PC-3 (cell line): ENCODE data around the gene FLT1. TPM values are rescaled to one million over a fixed set of nuclear protein-coding genes. Genes with fewer than 3 reads are reported as not detected.

Experiments
- ATAC-seq: fragments of 200-7000 bp; cut with Tn5 transposase; 2 replicates; pipeline ENCODE4 v1.9.1; 2020; ENCODE audit warnings: mild to moderate bottlenecking, moderate library complexity
- BruUV-seq: library from RNA; stranded (reverse); fragments of 400-500 nt; replicated peaks from 2 replicates; lab custom pipeline; 2021; lab: Mats Ljungman, UMichigan
- CTCF ChIA-PET: fragments of 300-600 bp; sonication (Branson Sonifier 250); formaldehyde crosslinking; loops from one replicate; lab custom pipeline; 2022; ENCODE audit warnings: antibody characterized with exemption; lab: Charles Lee
- POLR2A ChIA-PET: fragments of 300-600 bp; sonication (Branson Sonifier 250); formaldehyde crosslinking; loops from one replicate; lab custom pipeline; 2022; ENCODE audit warnings: antibody characterized with exemption; ENCODE audit not compliant: unreplicated experiment; lab: Charles Lee
- DNase-seq: peaks from one replicate; pipeline ENCODE4 v3.0.0-alpha.2; 2015
- H2AFZ ChIP-seq: fragments of 300-600 bp; sonication (generic); 2 replicates; pipeline ENCODE4 v1.6.0; 2016; ENCODE audit warnings: antibody characterized with exemption, low read length
- H3F3A ChIP-seq: fragments of 300-600 bp; sonication (generic); one replicate; pipeline ENCODE4 v1.6.0; 2017; ENCODE audit warnings: antibody characterized with exemption, low read length, control low read depth, mild to moderate bottlenecking; ENCODE audit not compliant: unreplicated experiment
- H3K27ac ChIP-seq: fragments of 300-600 bp; sonication (generic); 2 replicates; pipeline ENCODE4 v1.5.1; 2016; ENCODE audit warnings: mild to moderate bottlenecking, low read length
- H3K27me3 ChIP-seq: fragments of 300-600 bp; sonication (generic); 2 replicates; pipeline ENCODE4 v1.6.1; 2016; ENCODE audit warnings: low read length, mixed read lengths
- H3K36me3 ChIP-seq: fragments of 300-600 bp; sonication (generic); 2 replicates; pipeline ENCODE4 v1.6.1; 2016; ENCODE audit warnings: low read depth, mixed run types, low read length, mixed read lengths
- H3K4me1 ChIP-seq: fragments of 300-600 bp; sonication (generic); 2 replicates; pipeline ENCODE4 v1.5.1; 2016; ENCODE audit warnings: low read length; ENCODE audit not compliant: insufficient read depth
- H3K4me2 ChIP-seq: fragments of 300-600 bp; sonication (generic); 2 replicates; pipeline ENCODE4 v1.6.0; 2016; ENCODE audit warnings: low read length
- H3K4me3 ChIP-seq: fragments of 300-600 bp; sonication (generic); 2 replicates; pipeline ENCODE4 v1.5.1; 2016; ENCODE audit warnings: mild to moderate bottlenecking, low read length, mixed read lengths
- H3K79me2 ChIP-seq: fragments of 300-600 bp; sonication (generic); 2 replicates; pipeline ENCODE4 v1.6.1; 2017; ENCODE audit warnings: low read length, mixed read lengths
- H3K9ac ChIP-seq: fragments of 300-600 bp; sonication (generic); 2 replicates; pipeline ENCODE4 v1.6.0; 2016; ENCODE audit warnings: mild to moderate bottlenecking, low read length
- H3K9me2 ChIP-seq: fragments of 300-600 bp; sonication (generic); replicated peaks from 2 replicates; pipeline ENCODE4 v1.6.1; 2016; ENCODE audit warnings: mixed run types, low read length, mixed read lengths
- H3K9me3 ChIP-seq: fragments of 300-600 bp; sonication (generic); 2 replicates; pipeline ENCODE4 v1.6.1; 2016; ENCODE audit warnings: low read length, mixed read lengths
- H4K20me1 ChIP-seq: fragments of 300-600 bp; sonication (generic); 2 replicates; pipeline ENCODE4 v1.6.1; 2016; ENCODE audit warnings: low read length, mixed read lengths
- CTCF ChIP-seq: fragments of 300-600 bp; sonication (generic); conservative IDR thresholded peaks from 2 replicates; pipeline ENCODE4 v1.5.1; 2017; ENCODE audit warnings: antibody characterized with exemption, low read depth, mild to moderate bottlenecking, low read length
- EZH2 ChIP-seq: fragments of 300-600 bp; sonication (generic); IDR thresholded peaks from one replicate; pipeline ENCODE4 v1.6.1; 2017; ENCODE audit warnings: antibody characterized with exemption, mild to moderate bottlenecking, low read length; ENCODE audit not compliant: unreplicated experiment
- EZH2phosphoT487 ChIP-seq: fragments of 300-600 bp; sonication (generic); IDR thresholded peaks from 2 replicates; pipeline ENCODE4 v1.6.1; 2018; ENCODE audit warnings: mild to moderate bottlenecking, antibody characterized with exemption, low read length, borderline replicate concordance
- intact Hi-C: fragments of 100-400 bp; cut with micrococcal nuclease; formaldehyde crosslinking; loops from 2 replicates; pipeline ENCODE4 v1.9.0; 2023
- total RNA-seq: library from RNA; depleted of rRNA; stranded (reverse); fragments of >200 nt; gene quantifications from 2 replicates; pipeline ENCODE4 v1.2.3, GENCODE V29; 2014

FLT1 gene
- total RNA-seq, 1 experiment from 2014 or later, result 1.2 TPM

DNA sequence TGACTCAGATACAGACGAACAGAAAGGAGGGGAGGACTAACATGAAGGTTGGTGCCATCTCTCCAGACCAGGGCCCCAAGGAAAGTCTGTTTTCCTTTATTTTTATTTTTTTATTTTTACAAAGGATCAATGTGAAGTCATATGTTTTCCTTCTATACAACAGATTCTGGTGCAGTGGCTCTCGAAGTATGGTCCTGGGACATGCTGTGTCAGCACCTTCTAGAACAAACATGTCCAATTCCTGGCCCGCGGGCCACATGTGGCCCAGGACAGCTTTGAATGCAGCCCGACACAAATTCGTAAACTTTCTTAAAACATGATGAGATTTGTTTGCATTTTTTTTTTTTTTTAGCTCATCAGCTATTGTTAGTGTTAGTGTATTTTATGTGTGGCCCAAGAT, 174.7 kb downstream of the FLT1 start:
- no peak for DNase-seq
- no peak overlapping the region for H2AFZ ChIP-seq
- peaks cover 23% of the 10 kb centered on the region for H3K4me1 ChIP-seq
- no peaks in the 10 kb centered on the region for H3K36me3 ChIP-seq
- H3K4me3 ChIP-seq, result no peak overlapping the region
- no peak overlapping the region for H3K9ac ChIP-seq
- TF ChIP-seq CTCF (no peak), EZH2phosphoT487 (no peak), EZH2 (no peak)
- H3K79me2 ChIP-seq, result no peaks in the 10 kb centered on the region
- CTCF ChIA-PET, result no interaction called here
- H3K9me3 ChIP-seq, result no peaks in the 10 kb centered on the region
- no peaks in the 10 kb centered on the region for H4K20me1 ChIP-seq
- no peaks in the 10 kb centered on the region for H3F3A ChIP-seq
- H3K9me2 ChIP-seq, result no peaks in the 10 kb centered on the region
- no TSS peak for BruUV-seq
- ATAC-seq, result no peak
- H3K27me3 ChIP-seq, result no peaks in the 10 kb centered on the region
- intact Hi-C loops, result no loop called here
- no peak overlapping the region for H3K27ac ChIP-seq
- POLR2A ChIA-PET, result no interaction called here
- no peak overlapping the region for H3K4me2 ChIP-seq

DNA sequence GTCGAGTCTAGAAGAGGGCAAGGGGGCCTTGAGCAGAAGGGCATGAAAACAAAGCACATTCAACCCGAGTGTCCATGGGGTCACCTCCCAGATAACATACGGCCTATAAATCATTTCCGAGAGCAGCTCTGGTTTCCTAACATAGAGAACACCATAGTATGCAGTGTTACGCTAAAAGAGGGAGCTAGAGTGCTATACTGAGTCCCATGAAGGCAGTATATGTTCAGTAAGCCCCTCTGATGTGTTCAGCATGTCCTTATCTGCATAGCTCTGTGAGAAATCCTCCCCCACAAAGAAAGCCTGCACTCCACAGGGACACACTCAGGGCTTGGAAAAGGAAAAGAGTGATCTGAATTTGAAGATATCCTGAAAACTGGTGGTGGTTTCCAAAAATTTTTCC, 175.4 kb downstream of the FLT1 start:
- Histone ChIP-seq H3K4me2 (no peak overlapping the region), H3K9ac (no peak overlapping the region), H3K9me3 (no peaks in the 10 kb centered on the region), H3K27ac (no peak overlapping the region), H3K27me3 (no peaks in the 10 kb centered on the region), H3K79me2 (no peaks in the 10 kb centered on the region), H2AFZ (no peak overlapping the region), H4K20me1 (no peaks in the 10 kb centered on the region), H3K4me3 (no peak overlapping the region), H3K36me3 (no peaks in the 10 kb centered on the region), H3F3A (no peaks in the 10 kb centered on the region), H3K9me2 (no peaks in the 10 kb centered on the region), H3K4me1 (peaks cover 23% of the 10 kb centered on the region)
- CTCF ChIA-PET, result no interaction called here
- intact Hi-C loops, result no loop called here
- DNase-seq (no peak), ATAC-seq (no peak)
- TF ChIP-seq CTCF (no peak), EZH2 (no peak), EZH2phosphoT487 (no peak)
- POLR2A ChIA-PET, result no interaction called here
- no TSS peak for BruUV-seq

DNA sequence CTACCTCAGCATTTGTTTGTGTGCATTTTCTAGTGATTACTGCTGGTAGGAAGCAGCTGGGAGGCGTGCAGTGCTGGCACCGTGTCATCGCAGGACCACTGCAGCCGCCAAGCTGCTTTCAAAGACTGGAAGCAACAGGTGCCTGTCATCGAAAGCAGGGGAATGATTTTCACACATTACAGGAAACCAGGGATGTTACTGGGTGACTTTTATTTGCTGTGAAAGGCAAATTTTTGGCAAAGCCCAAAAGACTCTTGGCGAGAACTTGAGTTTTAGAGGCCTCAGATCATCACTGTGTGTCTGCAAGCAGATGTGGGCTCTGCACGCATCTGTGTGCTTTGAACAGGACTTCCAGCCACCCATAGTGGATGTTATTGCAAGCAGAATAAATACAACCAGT, 176.4 kb downstream of the FLT1 start:
- no peak overlapping the region for H3K27ac ChIP-seq
- intact Hi-C loops, result no loop called here
- H4K20me1 ChIP-seq, result no peaks in the 10 kb centered on the region
- ChIA-PET CTCF (no interaction called here), POLR2A (no interaction called here)
- no peaks in the 10 kb centered on the region for H3K9me2 ChIP-seq
- H3K4me3 ChIP-seq, result no peak overlapping the region
- TF ChIP-seq EZH2 (no peak), CTCF (no peak), EZH2phosphoT487 (no peak)
- H2AFZ ChIP-seq, result no peak overlapping the region
- no TSS peak for BruUV-seq
- DNase-seq (no peak), ATAC-seq (no peak)
- no peaks in the 10 kb centered on the region for H3K36me3 ChIP-seq
- H3K9me3 ChIP-seq, result no peaks in the 10 kb centered on the region
- H3K9ac ChIP-seq, result no peak overlapping the region
- no peaks in the 10 kb centered on the region for H3F3A ChIP-seq
- no peak overlapping the region for H3K4me2 ChIP-seq
- H3K79me2 ChIP-seq, result no peaks in the 10 kb centered on the region
- peaks cover 23% of the 10 kb centered on the region for H3K4me1 ChIP-seq
- H3K27me3 ChIP-seq, result no peaks in the 10 kb centered on the region
